Measurements from ENCODE around the gene EYS.

Gene EYS

DNA sequence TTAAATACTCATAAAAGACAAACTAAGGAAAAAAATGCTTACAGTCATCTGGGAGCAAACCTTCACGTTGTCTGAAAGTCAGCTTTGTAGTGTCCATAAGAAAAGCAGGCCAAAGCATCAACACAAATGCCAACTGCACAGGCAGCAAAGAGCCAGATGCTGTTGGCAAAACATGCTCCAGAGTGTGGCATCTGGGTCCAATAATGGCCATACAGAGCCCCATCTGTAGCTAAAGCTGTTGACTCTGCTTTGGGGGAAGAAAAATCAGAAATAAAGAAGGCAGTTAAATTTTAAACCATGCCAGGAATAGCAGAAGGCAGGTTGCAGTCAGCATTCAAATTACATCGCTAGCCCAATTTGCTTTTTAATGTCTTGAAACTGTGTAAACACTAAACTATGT, 776.3 kb downstream of the EYS start:
- no peak for DNase-seq

DNA sequence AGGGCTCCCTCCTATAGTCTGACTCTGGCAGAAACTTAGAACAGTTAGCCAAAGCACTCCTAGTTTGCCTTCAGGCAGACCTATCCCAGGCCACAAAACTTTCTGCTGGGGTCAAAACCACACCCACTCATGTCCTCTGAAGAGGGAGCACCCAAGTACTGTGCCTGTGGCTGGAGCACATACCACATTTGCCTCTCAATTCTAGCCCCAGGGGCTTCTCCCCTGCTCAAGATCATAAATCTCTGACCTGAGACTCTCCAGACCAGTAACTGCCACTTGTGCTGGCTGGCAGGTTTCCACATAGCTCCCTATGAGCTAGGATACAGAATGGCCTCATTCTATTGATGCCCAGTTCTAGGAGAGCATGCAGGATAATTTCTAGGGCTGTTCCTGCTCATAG, 781.0 kb downstream of the EYS start:
- no peak for DNase-seq

DNA sequence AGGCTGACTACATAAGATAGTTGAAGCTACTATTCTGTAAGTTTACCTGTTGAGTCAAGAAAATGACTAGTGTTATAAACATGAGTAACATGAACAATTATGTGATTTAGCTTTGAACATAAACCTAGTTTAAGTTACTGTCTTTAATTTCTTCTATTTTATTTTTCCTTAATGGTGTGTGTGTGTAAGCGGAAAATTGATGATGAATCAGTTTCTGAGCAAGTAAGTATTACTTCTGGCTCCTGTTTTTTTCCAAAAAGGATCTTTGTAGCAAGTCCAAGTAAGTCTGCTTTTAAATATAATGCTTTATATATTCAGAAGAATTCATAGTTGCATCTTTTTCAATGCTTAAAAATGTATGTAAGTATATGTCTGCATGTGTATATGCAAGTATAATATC, 786.8 kb downstream of the EYS start:
- DNase-seq = no peak

DNA sequence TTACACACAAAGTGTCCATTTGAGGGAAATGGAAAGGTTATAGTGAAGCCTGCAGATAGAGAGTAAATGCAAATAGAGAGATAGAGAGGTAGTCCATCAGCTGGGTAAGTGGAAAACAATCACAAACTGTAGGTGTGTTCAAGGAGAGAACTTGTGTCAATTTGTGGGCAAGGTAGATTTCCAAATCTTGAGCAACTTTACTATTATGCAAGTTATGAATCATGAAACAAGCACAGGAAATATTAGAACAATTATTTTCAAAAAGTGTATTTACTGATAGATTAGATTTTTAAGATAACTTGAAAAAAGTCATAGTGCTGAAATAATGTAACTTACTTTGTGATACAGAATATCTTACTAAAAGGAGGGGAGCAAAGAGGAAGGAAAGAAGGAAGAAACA, 792.9 kb downstream of the EYS start:
- DNase-seq = no peak

DNA sequence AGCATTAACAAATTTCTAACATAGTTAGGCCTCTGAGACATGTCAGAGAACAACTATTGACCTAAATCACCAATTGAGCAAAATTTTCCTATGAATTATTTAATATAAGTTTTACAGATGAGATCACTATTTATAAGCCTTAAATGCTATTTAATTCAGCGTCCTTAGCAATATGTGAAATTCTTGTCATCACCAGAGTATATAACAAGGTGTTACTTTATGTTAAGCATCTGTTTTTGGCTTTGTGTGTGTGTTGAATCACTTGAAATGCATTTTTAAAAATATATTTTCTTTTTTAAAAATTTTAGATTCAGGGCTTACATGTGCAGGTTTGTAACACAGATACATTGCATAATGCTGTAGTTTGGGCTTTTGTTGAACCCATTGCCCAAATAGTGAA, 794.1 kb downstream of the EYS start:
- no peak for DNase-seq

DNA sequence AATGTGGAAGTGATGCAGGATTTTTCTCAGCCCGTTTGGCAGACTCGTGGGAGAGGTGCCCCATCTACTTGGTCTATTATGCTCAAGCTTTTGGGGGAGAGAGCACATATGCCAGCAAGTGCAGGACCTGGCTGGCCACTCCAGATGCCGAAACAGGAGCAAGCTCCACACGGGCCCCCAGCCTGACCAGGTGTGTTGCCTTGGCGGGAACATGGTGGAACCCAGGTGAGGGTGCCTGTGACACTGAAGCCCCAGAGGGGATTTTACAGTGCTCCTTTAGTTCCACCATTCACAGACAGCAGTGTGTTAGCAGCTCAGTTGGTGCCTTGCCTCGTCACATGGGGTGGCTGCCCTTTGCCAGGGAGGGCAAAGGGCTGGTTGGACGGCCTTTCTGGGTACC, 798.9 kb downstream of the EYS start:
- DNase-seq = no peak

DNA sequence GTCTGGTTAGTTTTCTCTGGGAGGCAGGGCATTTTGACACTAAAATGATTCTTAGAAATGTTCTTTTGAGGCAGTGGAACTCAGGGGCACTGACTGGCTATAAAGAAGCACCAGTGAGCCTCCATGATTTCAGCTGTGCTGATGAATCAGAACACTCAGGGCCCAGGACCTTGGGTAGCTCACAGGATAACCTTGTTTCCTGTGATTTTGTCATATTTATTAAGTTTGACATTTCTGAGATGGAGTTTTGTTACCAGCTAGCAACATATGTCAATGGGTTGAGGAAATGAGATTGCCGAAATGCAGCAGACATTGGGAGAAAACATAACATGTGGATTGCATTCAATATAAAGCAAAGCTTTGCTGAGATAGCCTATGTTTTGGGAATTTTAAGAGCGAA, 802.4 kb downstream of the EYS start:
- DNase-seq = no peak

DNA sequence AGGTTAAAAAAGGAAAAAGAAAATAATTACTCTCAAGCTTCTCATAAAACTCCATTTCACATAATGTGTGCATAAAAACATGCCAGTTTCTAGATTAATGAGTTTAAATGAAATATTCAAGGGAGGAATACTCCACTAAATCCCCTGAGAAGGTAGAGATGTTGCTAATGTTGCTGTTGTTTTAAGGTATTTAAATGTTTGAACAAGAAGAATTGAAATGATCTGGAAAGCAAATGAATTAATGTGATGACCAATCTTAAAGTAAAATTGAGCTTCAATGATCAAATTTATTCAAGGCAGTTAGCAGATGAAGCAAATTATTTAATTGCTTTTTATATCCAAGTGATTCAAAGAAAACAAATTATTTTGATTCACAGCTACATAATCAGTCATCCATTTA, 804.4 kb downstream of the EYS start:
- DNase-seq = no peak

DNA sequence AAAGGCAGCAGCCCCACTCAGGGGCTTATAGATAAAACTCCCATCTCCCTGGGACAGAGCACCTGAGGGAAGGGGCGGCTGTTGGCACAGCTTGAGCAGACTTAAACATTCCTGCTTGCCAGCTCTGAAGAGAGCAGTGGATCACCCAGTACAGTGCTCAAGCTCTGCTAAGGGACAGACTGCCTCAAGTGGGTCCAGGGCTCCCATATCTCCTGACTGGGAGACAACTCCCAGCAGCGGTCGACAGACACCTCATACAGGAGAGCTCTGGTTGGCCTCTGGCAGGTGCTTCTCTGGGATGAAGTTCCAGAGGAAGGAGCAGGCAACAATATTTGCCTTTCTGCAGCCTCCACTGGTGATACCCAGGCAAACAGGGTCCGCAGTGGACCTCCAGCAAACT, 810.1 kb downstream of the EYS start:
- no peak for DNase-seq

DNA sequence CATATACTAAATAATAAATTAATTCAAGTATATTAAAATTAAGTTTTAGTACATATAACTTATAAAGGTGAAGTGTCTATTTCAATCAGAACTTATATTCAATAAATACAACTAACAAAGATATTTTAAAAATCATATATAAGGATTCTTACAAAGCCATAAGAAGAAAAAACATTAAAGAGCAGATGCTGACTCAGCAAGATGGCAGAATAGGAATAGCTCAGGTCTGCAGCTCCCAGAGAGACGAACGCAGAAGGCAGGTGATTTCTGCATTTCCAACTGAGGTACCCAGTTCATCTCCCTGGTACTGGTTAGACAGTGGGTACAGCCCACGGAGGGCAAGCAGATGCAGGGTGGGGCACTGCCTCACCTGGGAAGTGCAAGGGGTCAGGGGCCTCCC, 811.1 kb downstream of the EYS start:
- DNase-seq = no peak

DNA sequence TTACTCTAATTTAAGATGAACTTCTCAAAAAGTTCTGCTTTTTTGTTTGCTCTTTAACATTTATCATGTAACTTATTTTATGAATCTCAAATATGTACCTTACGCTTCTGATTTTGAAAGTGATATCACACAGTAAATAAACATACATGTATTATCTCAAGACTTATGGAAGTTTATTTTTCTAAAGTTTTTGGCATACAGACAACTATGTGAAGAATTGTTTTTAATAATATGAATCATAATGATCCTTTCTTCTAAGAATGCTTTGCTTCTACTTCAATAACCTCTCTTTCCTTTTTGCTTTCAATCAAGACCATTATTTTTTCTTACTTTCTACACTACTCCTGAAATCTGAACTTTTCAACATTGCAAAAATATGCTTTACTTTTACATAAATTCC, 816.4 kb downstream of the EYS start:
- DNase-seq = no peak

DNA sequence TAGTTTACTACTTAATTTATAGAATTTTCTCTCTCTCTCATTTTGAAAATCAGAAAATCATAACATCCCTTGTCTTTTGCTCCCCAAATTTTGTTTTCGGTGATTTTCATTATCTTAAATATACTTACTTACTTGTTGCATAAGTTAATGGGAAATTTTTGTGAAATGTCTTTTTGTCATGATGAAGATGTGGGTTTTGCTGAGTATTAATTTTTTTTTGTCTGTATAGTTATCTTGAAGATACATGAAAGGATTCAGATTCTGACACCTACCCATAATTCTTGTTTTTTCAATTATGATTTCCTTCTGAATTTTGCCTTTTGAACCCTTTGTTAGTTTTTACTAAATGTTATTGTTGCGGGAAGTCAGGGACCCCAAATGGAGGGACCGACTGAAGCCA, 817.9 kb downstream of the EYS start:
- DNase-seq = no peak

DNA sequence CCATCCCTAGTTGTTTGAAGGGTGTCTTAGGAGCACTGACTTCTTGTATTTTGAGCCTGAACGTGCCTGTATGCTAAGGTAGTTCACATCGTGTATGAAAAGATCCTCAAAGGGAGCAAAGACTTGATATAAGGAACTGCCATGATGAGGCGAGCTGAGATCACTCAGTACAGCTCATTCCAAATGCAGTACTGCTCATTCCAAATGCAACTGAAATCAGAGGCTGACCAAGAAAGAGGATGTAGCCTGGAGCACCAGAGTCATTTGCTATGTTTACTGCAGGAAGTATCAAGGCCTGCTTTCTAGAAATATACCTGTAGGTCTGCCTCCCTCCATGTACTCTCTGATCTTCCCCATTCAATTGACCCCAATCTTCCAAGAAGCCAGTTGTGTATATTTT, 832.2 kb downstream of the EYS start:
- DNase-seq = no peak

DNA sequence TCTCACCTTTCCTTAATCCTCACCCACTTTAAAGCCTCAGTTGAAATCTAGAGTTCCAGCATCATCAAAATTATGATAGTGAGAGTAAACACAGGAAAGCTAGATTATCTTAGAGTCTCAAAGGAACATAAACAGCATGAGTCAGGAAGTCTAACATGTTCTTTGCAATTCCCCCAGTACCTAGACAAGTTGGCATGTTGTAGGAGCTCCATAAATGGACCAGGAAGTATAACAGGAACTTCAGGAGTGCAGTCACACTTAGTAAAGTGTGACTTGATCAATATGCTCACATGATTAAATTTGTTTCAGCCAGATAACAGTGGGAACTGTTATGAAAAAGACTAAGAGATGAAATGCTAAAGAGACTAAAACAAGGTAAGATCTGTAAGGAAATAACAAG, 834.4 kb downstream of the EYS start:
- no peak for DNase-seq

DNA sequence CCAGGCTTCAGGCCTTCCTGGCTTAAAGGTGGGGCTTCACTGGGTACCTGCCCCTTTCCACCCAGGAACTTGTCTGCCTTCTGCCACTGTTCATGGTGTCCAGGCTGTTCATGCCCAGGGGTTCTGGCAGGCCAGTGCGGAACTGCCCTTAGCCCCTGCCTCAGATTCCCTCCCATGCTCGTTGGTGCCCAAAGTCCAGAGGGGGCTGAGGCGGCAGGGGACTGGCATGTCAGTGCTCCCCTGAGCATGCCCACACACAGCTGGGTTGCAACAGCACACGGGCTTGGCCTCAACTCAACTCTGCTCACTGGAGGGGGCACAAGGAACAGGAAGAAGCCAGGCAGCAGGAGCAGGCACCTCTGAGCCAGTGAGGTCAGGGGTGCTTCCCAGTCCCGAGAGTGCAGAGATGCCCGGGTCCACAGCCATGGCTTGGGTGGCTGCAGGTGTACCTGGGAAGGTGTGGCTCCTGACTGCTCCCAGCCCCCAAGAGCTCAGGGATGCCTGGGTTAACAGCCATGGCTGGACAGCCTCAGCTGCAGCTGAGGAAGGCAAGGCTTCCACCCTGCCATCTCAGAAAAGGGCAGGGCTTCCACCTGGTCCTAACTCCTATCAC, 845.9 kb downstream of the EYS start:
- DNase-seq = no peak

DNA sequence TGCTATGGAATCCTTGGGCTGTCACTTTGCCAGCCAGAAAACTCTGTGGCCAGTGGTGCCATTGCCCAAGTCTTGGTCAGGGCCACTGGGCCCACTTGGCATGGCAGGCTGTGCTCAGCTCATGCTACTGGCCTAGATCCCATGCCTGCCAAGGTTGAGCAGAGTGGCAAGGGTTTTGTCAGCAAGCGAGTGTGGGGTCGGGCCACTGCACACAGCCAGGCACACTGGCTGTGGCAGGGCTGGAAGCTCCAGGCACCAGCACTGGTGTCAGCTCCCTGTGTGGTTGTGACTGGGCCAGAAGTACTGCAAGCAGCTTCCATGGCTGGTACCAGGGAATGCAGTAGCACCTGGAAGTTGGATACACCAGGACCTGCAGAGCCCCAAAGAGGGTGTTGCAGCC, 846.8 kb downstream of the EYS start:
- DNase-seq = no peak

DNA sequence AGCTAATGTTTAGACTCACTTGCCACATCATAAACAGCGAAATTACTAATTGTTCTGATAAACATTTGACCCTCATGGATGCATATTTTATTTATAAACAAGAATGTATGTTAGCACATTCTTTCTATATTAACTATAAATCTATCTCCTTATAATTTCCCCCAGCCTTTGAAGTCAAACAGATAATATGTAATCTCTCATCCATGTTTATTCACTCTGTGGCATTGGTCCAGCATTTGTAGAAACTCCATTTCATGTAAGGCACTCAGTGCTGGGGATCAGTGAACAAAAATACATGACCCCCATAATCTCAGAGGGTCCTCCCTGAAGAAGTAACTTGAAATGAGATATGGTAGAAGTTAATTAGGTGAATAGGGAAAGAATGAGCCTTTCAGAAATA, 856.9 kb downstream of the EYS start:
- no peak for DNase-seq

DNA sequence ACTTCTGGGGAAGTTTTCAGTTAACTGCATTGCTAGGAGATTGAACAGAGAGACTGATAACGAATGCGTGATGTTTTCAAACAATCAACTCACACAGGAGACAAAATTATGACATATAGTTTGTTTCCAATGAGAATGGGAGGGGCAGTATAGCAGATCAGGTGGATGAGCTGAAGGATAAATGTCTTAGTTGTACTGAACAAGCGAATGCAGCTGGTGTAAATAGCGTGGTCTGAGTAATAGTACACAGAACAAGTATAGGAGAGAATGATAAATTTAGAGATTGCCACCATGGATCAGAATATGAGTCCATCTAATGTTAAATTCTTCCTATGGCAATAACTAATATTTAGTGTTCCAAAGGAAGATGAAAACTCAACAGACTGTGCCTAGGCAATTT, 858.6 kb downstream of the EYS start:
- no peak for DNase-seq

DNA sequence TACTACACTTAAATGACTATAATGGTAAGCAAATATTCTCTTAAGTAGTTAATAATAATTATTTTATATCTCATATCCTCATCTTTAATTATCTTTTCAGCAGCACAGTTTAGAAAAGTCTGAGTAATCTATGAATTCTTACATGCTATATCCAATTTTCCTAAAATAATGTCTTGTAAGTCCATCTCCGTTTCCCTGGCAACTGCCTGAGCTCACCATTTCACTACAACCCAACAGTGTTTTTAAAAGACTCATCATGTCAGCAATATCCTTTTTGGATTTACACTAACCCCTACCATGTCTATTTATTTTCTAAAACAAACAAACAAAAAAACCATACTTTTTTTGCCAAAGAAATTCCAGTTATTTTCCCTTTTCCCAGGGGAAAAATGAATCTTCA, 859.6 kb downstream of the EYS start:
- no peak for DNase-seq

DNA sequence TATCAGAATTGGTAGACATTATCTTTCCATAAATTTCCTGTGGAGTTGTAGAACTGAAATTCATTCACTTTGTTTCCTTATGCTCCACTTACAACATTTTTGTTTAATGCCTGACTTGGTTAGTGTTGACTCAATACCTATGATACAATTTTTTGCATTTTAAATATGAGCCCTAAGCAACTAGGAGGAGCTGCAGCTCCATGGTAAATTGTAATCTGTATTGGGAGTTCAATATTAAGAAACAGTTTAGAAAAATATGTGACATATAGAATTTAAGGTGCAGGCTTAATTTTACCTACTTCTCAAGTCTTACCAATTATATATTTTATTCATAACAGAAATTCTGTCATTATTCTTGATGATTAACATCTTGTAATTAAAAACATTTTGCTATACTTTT, 868.3 kb downstream of the EYS start:
- no peak for DNase-seq

DNA sequence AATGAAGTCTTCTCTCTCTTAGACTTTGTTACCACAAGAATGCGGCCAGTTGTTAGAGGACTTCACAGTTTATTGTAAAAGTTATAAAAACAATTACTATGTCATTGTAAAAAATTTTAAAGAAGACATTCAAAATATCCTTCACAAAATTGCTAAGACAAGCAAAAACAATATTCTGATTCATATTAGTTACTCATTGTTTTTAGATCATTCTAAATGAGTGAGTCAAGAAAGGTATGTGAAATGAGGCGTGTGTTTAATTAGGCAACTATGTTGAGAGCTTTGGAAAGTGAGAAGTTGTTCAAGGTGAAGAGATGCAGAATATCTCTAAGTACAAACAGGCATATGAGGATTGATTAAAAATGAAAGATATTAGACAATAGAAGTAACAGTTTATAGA, 875.3 kb downstream of the EYS start:
- DNase-seq = no peak

DNA sequence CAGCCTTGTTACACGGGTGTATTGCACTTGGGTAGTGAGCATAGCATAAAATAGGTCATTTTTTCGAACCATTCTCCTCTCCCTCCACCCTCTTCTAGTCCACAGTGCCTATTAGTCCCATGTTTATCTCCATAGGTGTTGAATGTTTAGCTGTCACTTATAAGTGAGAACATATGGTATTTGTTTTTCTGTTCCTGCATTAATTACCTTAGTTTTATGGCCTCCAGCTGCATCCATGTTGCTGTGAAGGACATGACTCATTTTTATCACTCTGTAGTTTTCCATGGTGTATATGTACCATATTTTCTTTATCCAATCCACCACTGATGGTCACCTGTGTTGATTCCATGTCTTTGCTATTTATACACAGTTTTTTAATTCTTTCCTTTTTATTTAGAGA, 889.5 kb downstream of the EYS start:
- DNase-seq = no peak

DNA sequence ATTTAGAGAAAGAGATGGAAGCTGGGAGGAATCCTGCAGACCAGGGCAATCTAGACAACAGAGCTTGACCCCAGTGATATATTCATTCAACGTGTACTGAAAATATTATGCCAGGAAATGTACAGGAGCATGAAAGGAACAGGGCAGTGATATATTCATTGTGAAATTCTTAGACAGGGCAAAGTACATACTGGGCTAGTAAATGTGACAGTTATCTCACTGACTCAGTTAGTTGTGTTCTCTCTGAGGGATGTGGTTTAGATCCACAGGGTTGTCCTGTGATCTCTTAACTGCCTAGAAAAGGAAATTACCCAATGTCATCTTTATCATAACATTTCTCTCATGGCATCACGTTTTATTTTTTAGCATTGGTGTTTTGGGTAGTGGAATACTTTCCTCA, 891.3 kb downstream of the EYS start:
- no peak for DNase-seq

DNA sequence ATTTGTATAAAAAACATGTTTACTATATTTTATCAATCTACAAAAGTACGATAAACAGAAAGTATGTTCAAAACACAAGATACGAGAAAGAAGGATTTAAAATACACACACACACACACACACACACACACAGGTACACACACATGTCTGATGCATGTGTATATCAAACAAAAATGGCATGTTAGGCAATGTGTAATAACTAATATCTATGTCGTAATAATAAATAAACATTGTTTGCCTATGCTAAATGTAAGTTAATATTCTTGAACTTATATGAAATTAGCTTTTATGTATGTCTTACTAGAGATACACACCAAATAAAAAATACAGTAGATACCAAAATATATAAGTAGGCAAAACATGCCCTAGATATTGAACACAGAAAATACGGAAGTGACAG, 894.9 kb downstream of the EYS start:
- DNase-seq = no peak

DNA sequence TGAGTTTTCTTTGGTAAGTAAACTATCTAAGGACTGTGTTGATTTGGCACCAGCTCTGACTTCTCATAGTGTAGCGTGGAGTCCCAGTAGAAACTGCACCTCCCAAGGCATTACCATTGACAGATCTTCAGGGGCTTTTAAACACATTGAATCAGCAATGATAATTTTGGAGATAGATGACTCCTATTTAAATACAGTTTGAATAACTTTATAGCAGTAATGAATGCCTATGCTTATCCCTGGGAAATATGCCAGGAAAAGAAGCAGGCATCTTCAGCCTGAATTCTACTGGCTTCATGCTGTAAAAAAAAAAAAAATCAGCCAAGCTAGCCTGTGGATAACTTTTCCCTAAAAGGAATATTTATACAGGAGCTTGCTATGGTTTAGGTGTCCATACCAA, 895.9 kb downstream of the EYS start:
- DNase-seq = no peak

DNA sequence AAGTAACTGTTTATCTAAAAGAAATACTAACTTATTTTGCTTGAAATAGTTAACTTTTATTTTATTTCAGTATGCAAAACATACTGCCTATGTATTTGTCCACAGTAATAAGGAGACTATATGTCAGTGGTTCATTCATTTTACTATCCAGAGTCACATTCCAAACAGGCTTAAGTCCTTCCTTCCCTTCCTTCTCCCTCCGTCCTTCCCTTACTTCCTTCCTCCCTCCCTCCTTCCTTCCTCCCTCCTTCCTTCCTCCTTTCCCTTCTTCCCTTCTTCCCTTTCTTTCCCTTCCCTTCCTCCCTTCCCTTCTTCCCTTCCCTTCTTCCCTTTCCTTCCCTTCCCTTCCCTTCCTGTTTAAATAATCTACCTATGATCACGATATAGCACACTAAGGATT, 899.2 kb downstream of the EYS start:
- DNase-seq = no peak
